HT1080 (cell line): ENCODE measurements around the gene DNAJB12. TPM values are rescaled to one million over a fixed set of nuclear protein-coding genes. Genes with fewer than 3 reads are reported as not detected.
"Not testable (repeated sequence)": the region's sequence is repeated elsewhere in the genome, so short reads cannot be mapped to it uniquely, and the experiment has no call there.

Experiments used
- DNase-seq: peaks from one replicate; pipeline ENCODE4 v3.0.0-alpha.2; 2015; ENCODE audit warnings: low read depth
- total RNA-seq: library from RNA; depleted of rRNA; stranded (reverse); fragments of >200 nt; shearing (Covaris generic); gene quantifications from 2 replicates; pipeline ENCODE4 v1.2.3, GENCODE V29; 2014

Gene DNAJB12
- total RNA-seq, 1 experiment from 2014 or later: 53.5 TPM

DNA sequence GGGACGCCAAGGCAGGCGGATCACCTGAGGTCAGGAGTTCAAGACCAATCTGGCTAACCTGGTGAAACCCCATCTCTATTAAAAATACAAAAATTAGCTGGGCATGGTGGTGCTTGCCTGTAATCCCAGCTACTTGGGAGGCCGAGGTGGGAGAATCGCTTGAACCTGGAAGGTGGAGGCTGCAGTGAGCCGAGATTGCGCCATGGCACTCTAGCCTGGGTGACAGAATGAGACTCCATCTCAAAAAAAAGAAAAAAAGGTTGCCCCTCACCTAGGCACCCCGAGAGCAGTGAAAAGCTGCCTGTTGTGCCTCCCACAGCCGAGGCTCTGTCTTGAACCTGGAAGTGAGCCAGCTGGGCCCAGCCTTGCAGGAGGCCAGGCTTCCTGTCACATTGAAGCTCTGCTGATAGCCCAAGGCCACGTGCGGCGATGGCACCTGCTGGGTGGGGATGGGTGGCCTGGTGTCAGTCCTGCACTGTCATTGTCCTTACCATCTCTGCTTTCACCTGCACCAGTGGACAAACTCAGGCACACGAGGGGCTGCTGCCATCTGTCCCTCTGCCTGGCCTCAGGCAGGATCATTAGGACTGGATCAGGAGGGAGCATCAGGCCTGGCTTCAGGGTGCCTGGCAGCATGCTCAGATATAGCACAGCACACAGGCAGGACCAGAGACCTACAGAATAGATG, 37.8 kb downstream of the DNAJB12 start:
- no peak for DNase-seq

DNA sequence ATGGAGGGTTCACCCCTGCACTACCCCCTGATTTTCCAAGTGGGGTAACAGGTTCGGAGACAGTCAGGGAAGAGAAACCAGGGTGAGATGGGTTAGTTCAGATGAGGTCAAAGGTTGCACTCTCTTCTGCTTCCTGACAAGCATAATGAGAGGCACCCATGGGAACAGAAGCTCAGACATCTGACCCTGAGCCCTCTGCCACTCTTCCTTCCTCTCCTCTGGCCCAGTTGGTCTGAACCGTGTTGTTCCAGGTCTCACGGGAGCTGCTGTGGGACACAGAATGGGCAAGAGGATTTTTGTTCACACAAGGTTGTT, 38.4 kb downstream of the DNAJB12 start:
- DNase-seq: no peak

DNA sequence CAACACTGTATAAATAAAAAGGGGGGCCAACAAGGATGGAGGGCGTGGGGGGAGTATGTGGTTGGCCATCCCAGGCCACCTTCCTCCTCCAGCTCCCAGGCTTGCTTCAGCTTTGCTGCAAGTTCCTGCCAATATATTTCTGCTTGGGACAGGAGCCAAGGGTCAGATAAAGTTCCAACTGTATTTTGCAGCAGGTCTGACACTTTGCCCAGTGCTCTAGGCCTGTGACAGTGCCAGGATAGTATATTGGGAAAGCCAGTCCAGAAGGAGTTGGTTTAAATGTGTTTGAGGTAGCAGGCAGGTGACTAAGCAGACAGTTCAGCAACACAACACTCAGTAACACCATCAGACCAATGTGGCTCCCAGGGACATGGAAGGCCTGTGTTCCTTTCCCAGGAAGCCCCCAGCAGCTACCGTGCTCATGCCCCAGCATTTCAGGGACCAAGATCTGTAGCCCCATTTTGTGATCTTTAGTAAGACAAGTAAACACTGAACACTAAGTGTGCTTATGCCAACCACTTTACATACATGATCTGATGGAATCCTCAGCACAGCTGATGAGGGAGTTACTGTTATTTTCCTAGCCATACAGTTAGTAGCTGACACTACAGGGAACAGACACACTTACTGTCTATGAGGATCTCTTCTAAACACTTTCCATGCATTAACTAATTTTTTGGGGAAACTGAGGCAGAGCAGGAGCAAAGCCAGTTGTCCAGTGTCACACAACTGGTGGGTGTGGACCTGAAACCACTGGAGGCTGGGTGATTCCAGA, 38.9 kb downstream of the DNAJB12 start:
- peak; percentile 53 for DNase-seq

DNA sequence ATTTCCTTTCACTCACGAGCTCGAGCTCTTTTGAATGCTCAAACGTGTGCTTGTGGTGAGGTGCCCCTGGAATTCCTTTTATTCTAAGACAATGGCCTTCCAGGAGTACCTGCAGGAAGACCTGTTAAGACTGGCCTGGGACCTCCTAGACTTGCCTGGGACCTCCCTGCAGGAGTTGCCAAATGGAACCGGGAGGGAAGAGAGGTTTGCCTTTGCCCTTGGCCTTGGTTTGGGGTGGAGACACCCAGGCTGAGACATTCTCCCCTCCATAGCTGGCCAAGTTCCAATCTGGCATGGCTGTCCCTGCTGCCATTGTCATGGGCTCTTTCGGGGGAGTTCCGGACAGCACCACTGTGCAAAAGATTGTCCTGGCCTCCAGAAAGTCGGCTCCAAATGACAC, 39.7 kb downstream of the DNAJB12 start:
- DNase-seq: no peak

DNA sequence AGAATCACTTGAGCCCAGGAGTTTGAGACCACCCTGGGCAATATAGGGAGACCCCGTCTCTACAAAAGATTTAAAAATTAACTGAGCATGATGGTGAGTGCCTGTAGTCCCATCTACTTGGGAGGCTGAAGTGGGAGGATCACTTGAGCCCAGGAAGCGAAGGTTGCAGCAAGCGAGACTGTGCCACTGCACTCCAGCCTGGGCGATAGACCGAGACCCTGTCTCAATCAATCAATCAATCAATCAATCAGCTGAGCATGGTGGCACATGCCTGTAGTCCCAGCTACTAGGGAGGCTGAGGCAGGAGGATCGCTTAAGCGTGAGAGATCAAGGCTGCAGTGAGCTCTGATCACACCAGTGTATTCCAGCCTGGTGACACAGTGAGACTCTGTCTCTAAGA, 40.5 kb downstream of the DNAJB12 start:
- DNase-seq: no peak

DNA sequence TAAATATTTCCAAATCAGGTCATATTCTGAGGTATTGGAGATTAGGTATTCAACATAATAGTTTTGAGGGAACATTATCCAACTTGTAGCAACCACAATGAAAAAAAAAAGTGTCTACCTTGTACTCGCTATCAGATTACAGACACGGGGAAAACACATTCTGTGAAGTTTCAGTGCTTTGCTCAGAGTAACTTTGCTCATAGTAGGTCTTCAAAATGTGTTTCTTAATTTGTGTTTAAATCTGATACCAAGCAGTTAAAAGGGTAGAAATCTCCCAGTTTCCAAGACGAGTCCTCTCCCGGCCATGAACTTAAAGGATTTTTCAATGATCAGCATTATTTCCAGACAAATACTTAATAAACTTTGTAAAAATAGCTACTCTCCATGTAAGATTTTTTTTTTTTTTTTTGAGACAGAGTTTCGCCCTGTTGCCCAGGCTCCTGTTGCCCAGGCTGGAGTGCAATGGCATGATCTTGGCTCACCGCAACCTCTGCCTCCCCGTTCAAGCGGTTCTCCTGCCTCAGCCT, 41.8 kb downstream of the DNAJB12 start:
- no peak for DNase-seq

DNA sequence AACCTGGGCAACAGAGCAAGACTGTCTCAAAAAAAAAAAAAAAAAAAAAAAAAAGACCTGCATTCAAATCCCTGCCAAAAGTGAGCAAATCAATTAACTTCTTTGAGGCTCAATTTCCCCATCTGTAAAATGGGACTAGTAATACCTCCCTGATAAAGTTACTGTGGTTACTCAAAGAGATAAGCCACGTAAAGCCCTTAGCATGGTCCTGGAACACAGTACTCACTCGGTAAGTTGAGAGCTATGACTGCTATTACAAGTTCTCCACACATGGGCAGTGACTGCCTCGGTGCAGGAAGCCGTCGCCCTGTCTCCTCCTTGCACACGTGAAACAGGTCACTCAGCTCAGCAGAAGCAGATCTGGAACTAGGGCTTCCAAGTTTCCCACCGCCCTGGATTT, 43.1 kb downstream of the DNAJB12 start:
- DNase-seq: no peak

DNA sequence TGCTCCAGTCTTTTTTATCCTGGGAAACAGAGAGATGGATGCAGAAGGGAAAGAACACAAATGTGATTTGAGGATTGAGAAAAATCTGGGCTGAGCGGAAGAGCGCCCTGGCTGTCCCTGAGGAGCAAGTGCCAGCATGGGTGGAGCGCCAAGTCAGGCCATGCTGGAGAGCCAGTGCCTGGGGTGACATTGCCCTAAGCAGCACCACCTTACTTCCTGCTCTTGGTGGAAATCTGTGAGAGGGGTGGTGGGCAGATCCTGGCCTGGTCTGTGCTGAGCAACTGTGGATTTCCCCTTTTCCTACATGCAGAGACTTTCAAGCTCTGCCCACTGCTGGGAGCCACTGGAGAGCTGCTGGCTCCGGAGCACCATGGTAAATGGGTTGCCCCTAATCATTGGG, 44.1 kb downstream of the DNAJB12 start:
- DNase-seq: no peak

DNA sequence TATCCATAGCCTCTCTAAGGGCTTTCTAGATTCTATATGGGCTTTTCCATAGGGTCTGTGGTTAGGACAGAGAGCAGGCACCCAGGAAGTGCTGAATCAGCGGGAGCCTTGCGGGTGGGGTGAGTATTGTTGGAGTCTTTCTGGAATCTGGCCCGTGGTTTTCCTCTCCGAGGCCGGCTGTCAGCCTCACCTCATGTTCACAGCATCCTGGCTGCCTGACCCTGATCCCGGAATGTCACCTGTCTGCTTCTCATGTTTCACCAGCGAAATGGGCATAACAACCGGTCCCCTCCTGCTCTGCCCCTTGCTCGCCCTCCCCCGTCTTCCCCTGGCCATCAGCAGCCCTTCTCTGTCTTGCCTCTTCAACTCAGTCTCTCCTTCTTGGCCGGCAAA, 44.5 kb downstream of the DNAJB12 start:
- peak; percentile 46 for DNase-seq

DNA sequence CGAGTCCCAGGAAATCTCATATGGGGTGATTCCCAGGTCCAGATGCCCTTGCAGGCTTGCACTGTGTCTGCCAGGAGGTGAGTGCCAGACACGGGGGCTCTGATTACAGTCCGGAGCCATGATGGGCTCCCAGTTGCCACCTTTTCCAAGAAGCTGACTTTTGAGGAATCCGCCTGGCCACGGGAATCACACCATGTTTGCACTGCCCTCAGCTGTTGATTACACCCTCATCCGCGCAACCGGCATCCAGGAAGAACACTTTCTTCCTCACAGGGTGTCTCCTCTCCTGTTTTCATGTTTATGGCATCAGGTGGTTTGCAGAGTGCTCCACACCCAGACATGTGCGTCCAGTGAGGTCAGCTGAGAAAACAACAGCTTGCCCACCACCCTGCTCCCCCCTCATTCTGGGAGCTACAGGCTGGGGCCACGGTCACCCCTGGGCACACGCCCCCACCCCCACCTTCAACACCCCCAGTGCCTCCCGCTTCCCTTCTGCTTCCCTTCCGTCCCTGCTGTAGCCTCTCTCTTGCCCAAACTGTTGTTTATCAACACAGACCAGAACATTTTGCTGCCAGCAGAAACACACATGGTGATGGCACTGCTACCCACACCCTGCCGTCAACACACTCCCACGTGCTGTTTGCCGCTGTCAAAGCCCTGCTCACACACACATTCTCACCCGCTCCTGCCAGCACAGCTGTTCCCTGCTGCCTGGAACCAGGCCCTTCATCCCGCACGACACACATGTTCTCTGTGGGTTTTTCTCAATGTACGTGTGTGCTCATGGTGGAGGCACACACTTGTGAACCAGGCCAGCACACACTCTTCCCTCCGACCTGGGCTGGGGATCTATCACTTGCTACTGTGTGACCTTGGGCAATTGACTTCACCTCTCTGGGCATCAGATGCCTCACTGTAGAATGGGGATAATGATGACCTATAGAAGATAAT, 45.2 kb downstream of the DNAJB12 start:
- no peak for DNase-seq

DNA sequence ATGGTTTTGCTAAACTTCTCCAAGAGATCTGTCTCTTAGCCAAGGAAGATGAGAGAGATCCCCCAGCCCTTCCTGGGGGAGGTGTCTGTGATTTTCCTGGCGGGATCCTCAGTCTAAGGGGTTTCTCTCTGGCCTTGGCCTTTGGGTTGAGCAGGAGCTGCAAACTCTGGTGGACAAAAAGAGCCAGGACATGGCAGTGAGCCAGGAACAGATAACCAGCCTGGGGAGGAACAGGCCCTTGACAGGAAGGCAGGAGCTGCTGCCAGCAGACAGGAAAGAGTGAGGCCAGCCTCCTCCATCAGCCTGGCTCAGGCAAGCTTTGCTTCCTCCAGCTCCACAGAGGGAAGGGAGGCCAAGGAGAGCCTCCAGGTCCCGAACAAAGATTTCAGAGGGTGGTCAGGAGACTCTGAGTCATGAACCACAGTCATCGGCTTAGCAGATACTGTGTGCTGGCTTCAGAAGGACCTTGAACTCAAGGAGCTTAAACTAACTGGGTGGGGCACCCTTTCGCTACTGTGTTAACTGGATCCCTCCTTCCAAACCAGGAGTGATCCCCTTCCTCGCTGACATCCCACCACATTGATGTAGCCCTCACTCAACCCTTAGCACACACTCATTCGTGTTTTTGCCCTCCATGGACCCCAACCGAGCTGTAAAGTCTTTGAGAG, 46.3 kb downstream of the DNAJB12 start:
- DNase-seq: peak; percentile 92

DNA sequence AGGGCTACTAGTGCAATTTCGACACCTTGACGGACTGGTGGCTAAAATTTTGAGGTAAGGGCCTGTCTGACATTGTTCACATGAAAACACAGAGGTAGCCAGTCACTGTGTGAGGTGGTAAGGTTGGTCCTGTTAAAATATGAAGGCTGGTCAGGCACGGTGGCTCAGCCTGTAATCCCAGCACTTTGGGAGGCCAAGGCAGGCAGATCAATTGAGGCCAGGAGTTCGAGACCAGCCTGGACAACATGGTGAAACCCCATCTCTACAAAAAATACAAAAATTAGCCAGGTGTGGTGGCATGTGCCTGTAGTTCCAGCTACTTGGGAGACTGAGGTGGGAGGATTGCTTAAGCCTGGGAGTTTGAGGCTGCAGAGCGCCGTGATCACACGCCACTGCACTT, 47.0 kb downstream of the DNAJB12 start:
- DNase-seq: not testable (repeated sequence)

DNA sequence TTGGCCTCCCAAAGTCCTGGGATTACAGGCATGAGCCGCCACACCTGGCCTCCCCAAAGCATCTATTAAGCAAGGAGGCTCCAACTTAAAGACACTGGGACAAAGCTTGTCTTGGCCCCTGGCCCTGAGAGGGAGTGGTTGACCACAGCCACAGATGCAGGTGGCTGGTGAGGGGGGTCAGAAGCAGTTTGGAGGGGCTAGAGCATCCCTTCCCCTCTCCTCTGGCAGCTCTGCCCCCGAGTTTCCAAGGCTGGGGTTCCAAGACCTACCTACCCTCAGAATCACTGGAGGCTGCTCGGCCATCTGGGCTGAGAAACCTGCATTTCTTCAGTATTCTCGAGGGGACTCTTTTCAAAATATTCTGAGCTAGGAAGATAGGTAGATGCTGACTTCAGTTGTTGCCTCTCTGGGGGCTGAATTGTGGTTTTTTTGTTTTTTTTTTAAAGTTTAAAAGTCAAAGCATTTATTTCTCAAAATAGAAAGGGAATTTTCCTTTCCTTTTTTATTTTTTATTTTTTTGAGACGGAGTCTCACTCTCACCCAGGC, 48.4 kb downstream of the DNAJB12 start:
- DNase-seq: no peak

DNA sequence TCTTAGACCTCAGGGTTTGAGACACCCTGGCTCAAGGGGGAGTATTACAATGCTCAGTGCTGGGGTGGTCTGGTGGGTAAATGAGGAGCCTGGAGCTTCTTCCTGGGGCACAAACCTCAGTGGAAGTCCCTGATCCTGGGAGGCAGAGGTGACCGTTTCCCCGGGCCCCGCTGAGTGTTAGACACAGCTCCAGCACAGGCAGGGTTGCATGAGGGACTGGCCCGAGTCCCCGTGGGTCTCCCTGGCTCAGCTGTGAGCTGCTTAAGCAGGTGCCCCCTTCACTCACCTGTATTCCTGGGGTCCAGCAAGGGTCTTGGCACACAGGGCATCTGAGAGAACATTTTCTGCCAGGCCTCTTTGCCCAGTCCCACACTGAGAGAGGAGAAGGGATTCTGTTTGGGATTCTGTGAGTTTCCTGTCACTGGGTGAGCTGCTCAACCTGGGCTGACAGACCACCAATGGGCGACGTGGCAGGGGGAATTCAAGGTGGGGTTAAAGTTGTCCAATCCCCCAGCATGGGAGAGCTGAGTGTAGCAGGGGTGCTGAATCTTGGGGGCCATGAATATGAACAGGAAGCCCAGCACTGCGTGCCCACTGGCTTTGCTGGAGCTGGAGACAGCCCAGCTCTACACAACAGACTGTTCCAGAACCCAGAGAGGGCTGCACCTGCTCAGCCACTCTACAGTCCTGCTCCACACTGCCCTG, 51.1 kb downstream of the DNAJB12 start:
- DNase-seq: no peak

DNA sequence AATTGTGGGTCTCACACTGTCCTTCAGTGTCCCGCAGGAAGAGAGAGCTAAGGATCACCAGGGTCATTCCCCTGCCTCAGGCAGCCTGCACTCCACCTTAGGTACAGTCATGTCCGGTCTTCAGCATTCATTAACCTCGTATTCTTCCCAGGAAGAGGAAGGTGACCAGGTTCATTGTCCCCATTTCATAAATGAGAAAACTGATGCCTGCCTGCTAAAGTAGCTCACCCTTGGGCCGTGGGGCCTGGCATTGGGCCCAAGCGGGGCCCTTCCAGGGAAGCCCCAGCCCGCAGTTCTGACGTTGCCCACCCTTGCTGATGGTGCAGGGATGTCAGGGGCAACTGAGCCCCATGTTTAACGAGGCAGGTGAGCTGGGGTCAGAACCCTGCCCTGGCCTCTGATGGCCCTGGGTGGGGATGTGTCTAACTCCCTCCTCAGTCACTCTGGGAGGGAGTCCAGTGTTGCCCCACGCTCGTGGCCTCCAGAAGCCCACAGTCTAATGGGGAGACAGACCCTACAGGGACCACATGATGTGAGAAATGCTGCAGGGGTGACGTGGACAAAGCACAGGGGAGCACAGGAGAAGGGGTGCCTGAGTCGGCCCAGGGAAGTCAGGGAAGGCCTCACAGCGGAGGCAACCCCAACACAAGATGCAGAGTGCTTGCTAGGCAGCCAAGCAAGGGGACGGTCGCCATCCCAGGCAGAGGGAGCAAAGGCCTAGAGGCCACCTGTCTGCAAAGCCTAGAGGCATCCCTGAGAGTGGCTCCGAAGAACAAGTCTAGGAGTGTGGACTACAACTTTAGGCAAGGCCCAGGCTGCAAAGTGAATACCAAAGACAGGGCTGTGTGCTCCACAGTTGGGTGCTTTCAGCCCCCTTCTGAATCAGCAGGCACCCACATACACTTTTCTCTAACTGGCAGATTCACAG, 55.9 kb downstream of the DNAJB12 start:
- DNase-seq: no peak

DNA sequence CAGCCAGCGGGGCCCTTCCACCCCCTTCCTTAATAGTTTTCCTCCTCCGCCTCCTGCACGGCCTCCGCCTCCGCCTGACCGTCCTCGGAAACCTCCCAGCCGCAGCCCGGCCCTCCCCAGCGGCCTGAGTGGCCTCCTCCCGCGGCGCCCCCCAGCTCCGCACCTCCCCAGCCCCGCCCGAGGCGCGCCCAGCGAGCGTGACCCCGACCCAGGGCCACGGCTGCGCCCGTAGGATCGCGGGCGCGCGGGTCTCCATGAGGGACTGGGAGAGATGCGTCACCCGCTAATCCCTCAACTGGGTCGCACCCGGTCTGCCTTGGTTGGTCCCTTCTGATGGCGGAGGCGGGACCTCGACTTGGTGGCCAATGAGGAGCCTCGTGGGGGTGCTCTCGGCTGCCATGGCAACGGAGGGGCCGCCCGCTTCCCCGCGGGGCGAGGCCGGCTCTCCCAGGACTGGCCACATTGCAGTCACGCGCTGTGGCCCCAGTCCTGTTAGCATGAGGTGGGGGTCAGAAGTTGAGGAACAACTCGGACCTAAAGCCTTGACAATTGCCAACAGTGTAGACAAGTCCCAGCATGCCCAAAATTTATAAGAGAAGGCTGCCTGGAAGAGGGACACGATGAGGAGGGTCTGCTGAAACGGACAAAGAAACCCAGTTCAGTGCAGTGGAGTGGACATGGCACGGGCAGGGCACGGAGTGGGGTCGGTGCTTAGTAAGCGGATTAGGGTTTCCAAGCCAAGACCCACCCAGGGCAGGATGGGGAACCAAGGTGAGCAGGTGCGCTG, 56.7 kb downstream of the DNAJB12 start:
- no peak for DNase-seq

DNA sequence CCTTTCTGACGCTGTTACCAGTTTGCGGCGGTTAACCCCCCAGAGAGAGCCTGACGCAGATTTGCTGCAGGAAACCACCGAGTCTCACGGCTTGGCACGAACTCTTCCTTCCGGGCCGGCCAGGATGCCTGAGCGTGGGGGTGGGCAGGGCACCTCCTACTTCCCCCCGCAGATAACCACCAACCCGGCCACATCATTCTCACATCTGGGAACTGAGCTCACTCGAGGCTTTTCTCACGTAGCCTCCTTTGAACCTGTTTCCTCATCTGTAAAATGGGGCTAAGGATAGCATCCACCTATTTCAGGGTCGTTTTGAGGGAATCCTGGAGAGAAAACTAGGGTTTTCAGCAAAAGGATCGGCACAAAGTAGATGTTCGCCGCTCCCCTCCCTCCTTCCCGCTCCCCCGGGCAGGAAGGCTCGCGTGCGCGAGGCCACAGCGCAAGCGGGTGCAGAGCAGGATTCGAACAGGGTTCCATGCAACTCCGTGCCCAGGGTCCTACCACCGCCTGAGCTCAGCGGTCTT, 57.4 kb downstream of the DNAJB12 start:
- DNase-seq: peak; percentile 32

DNA sequence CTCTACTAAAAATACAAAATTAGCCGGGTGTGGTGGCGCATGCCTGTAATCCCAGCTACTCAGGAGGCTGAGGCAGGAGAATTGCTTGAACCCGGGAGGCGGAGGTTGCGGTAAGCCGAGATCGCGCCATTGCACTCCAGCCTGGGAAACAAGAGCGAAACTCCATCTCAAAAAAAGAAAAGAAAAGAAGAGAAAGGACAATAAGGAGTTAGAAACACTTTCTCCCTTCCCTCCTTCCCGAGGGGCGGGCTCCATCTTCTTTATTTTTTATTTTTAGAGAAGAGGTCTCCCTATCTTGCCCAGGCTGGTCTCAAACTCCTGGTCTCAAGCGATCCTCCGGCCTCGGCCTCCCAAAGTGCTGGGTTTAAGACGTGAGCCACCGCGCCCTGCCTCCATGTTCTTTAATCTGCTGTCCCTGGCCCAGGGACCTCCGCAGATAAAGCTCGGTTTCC, 57.9 kb downstream of the DNAJB12 start:
- DNase-seq: not testable (repeated sequence)
